ENCODE results near the gene TEX13A.

DNA sequence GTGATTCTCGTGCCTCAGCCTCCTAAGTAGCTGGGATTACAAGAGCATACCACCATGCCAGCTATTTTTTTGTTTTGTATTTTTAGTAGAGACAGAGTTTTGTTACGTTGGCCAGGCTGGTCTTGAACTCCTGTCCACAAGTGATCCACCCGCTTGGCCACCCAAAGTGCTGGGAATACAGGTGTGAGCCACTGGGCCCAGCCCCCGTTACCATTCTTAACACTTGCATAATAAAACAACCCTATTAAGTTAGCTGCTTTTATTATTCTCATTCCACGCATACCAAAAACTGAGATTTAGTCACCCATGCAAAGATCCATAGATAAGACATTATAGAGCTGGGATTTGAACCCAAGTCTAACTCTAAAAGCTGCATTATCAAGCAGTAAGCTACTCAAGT lies 6.0 kb upstream of the TEX13A start:
- TF ChIP-seq POLR2A (IDR thresholded peaks at IDR 0.05; ENCODE audit: low read depth, low read length) (no peak), SPI1 (IDR thresholded peaks at IDR 0.05; ENCODE audit: low read depth, low read length) (no peak), POLR2AphosphoS5 (IDR thresholded peaks at IDR 0.05; ENCODE audit: low read depth, low read length) (no peak), TAF1 (IDR thresholded peaks at IDR 0.05; ENCODE audit: low read depth, low read length) (no peak), PAX5 (IDR thresholded peaks at IDR 0.05; ENCODE audit: insufficient read depth, low read length, severe bottlenecking) (no peak), POU2F2 (IDR thresholded peaks at IDR 0.05; ENCODE audit: low read depth, low read length) (no peak)

All from GM12891 (cell line).